ENCODE results near the gene SESN3. TPM values are rescaled to one million over a fixed set of nuclear protein-coding genes. Genes with fewer than 3 reads are reported as not detected.

The SESN3 gene
- total RNA-seq, 2 experiments from 2014 or later, result 45.4 to 48.8 TPM

DNA sequence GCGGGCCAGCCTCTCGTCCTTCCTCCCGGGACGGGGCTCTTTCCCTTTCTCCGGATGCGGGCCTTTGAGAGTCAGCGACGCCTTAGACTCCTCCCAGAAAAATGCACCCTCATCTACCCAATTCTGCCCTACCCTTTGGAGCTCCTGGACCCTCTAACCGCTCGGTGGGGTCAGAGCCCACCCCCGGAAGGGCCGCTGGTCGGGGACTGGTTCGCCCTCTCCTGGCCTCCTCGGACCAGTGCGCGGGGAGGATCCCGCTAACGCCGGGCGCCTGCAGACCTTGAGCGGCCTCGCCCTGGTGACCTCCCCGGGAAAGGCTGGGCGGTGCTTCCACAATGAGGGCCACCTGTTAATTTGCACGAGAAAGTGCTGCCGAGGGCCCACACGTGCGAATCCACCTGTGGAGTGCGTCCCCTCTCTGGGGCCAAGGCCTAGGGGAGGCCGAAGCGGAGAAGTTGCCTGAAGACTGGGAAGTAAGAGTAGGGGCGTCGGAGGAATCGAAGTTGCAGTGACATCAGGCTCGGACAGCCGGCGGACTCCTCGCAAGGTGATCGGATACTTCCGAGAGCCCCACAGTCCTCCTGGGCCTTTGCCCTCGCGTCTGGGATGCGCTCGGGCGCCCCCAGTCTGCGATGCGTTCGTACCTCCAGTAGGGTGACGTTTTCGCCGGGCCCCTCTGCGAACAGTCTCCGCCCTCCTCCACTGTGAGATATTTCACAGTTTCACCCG lies 79.9 kb downstream of the SESN3 start:
- Mint-ChIP-seq H3K36me3 (no peaks in the 10 kb centered on the region), H3K4me1 (peaks cover 34% of the 10 kb centered on the region), H3K27me3 (peaks cover 6% of the 10 kb centered on the region), H3K4me3 (peak overlapping the region; percentile 89), H3K27ac (peak overlapping the region; percentile 89), H3K9me3 (no peaks in the 10 kb centered on the region)
- POLR2A ChIA-PET, result interaction anchor here (0.6 to 8.6 kb wide), 15 partner anchors 10 to 1237 kb away, joined by 3 to 51 read pairs (median 7); partner anchors contain the start of genes CEP57, CWC15, ENDOD1 and FAM76B
- ATAC-seq (ENCODE audit: low read depth), result peak; percentile 93
- peak; percentile 88 for DNase-seq

- ATAC-seq (ENCODE audit: low read depth), result no peak
- peak overlapping the region; percentile 89 for H3K4me3 Mint-ChIP-seq
- H3K9me3 Mint-ChIP-seq, result no peaks in the 10 kb centered on the region
- DNase-seq, result no peak
- H3K27ac Mint-ChIP-seq, result no peak overlapping the region
- POLR2A ChIA-PET, result interaction anchor here (1.3 to 8.6 kb wide), 8 partner anchors 9 to 640 kb away, joined by 5 to 51 read pairs (median 10); partner anchors contain the start of genes CEP57, ENDOD1, FAM76B and SRSF8
- no peaks in the 10 kb centered on the region for H3K36me3 Mint-ChIP-seq
- peaks cover 33% of the 10 kb centered on the region for H3K4me1 Mint-ChIP-seq
- H3K27me3 Mint-ChIP-seq, result peaks cover 16% of the 10 kb centered on the region
Observed at GRCh38 chr11:95149651-95150364, 81.2 kb downstream of the SESN3 start.

- no peak overlapping the region for H3K4me3 Mint-ChIP-seq
- H3K4me1 Mint-ChIP-seq, result peaks cover 29% of the 10 kb centered on the region
- H3K27me3 Mint-ChIP-seq, result peaks cover 20% of the 10 kb centered on the region
- ATAC-seq (ENCODE audit: low read depth) (no peak), DNase-seq (no peak)
- no peak overlapping the region for H3K27ac Mint-ChIP-seq
- no peaks in the 10 kb centered on the region for H3K9me3 Mint-ChIP-seq
- POLR2A ChIA-PET, result interaction anchor here (2.0 to 8.6 kb wide), 3 partner anchors 59 to 641 kb away, joined by 8 to 51 read pairs (median 27); partner anchors contain the start of genes CEP57, ENDOD1, FAM76B and SRSF8
- H3K36me3 Mint-ChIP-seq, result no peaks in the 10 kb centered on the region
Observed at GRCh38 chr11:95148938-95149337, 82.1 kb downstream of the SESN3 start.

- peaks cover 24% of the 10 kb centered on the region for H3K4me1 Mint-ChIP-seq
- no peak overlapping the region for H3K27ac Mint-ChIP-seq
- peaks cover 22% of the 10 kb centered on the region for H3K27me3 Mint-ChIP-seq
- ATAC-seq (ENCODE audit: low read depth), result no peak
- POLR2A ChIA-PET, result interaction anchor here (2.0 to 8.6 kb wide), 3 partner anchors 59 to 641 kb away, joined by 8 to 51 read pairs (median 27); partner anchors contain the start of genes CEP57, ENDOD1, FAM76B and SRSF8
- H3K36me3 Mint-ChIP-seq, result no peaks in the 10 kb centered on the region
- no peak overlapping the region for H3K4me3 Mint-ChIP-seq
- H3K9me3 Mint-ChIP-seq, result no peaks in the 10 kb centered on the region
- no peak for DNase-seq
Observed at GRCh38 chr11:95148406-95148805, 82.6 kb downstream of the SESN3 start.

DNA sequence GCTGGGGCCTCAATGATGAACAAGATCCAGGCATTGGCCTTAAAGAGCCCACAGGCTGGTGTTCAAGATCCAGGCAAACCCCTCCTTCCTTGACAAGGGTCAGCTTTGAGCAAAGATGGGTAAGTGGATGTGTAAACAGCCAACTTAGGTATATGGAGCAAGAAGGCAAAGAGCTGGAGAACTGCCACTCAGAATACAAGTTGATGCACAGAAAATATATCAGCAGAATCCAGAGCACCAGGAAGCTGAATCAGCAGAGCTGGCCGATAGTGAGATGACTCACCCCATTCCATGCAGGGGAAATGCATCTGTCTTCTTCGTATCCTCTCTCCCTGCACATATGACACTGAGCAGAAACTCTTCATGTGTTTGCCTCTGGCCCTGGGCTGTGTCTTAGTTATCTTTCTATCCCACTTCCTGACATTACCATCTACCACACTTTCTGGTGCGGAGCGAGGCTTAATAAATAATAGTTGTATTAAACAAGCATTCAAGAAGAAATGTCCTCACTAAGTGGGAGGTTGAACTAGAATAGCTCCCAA lies 83.6 kb downstream of the SESN3 start:
- POLR2A ChIA-PET, result interaction anchor here (2.0 to 8.6 kb wide), 3 partner anchors 58 to 642 kb away, joined by 8 to 51 read pairs (median 27); partner anchors contain the start of genes CEP57, ENDOD1, FAM76B and SRSF8
- Mint-ChIP-seq H3K27ac (no peak overlapping the region), H3K36me3 (no peaks in the 10 kb centered on the region), H3K4me3 (no peak overlapping the region), H3K4me1 (peaks cover 19% of the 10 kb centered on the region), H3K27me3 (peaks cover 24% of the 10 kb centered on the region), H3K9me3 (no peaks in the 10 kb centered on the region)
- DNase-seq, result no peak
- ATAC-seq (ENCODE audit: low read depth), result no peak

DNA sequence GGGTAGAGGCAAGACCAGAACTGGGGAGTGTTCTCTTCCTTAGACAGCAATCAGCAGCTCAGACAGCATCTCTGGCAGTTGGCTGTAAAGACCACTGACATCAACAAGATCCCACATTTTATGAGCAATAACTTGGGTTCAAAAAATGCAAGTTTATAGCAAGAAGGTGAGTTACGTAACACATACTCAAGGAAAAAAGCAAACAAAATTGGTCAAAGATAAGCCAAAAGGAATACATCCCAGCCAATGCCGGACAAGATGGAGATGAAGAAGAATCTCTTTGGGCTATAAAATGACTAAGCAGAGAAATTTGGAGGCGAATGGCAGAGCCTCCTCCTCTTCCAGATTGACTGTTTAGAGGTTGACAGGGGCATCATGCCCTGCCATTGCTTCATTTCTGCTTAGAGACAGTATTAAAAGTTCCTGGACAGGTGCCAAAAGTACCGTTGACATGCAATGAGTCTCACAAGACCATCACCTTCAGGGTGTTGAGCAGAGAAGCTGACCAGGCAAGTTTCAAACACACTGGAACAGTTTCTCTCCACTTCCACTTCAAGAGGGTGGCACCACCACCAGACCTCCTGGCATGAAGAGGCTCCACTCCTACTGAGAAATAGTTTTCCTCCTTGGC lies 85.5 kb downstream of the SESN3 start:
- Mint-ChIP-seq H3K27me3 (peaks cover 28% of the 10 kb centered on the region), H3K36me3 (no peaks in the 10 kb centered on the region), H3K9me3 (no peaks in the 10 kb centered on the region), H3K4me1 (peaks cover 12% of the 10 kb centered on the region), H3K27ac (no peak overlapping the region), H3K4me3 (no peak overlapping the region)
- DNase-seq, result no peak
- POLR2A ChIA-PET, result no interaction called here
- ATAC-seq (ENCODE audit: low read depth), result no peak

GRCh38 chr11:95144313-95145235 lies 86.4 kb downstream of the SESN3 start:
- Mint-ChIP-seq H3K36me3 (no peaks in the 10 kb centered on the region), H3K27ac (no peak overlapping the region), H3K9me3 (no peaks in the 10 kb centered on the region), H3K4me3 (no peak overlapping the region), H3K27me3 (peaks cover 30% of the 10 kb centered on the region), H3K4me1 (peaks cover 11% of the 10 kb centered on the region)
- ATAC-seq (ENCODE audit: low read depth) (no peak), DNase-seq (no peak)
- POLR2A ChIA-PET, result interaction anchor here (1.2 kb wide), 1 partner anchor 55 kb away, joined by 4 read pairs; the partner anchor contains the start of gene ENDOD1

DNA sequence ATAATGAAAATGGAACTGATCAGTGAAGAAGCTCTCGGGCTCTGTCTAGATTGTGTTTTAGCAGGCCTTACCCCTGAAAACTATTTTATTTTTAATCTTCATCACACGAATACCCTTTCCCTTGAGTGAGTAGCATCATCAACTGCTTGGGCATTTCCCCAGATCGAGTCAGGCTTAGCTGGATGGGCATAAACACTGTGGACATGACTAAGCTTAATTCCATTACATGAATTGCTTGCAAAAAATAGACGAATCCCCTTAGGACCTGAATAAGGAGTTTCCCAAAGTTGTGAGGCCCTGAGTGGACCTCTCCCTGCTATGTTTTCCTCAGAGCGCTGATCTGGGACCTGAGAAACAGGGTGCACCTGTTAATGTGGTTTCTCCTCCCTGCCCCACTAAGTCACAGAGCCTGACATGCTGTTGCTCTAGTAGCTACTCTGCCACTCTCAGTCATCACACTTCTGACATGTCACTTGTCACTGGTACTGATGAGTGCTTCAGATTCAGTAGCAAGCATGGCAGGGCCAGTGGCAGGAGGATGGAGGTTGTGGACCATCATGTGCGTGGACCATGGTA lies 87.8 kb downstream of the SESN3 start:
- ATAC-seq (ENCODE audit: low read depth) (no peak), DNase-seq (no peak)
- POLR2A ChIA-PET, result interaction anchor here (1.2 to 1.3 kb wide), 2 partner anchors 54 to 76 kb away, joined by 4 read pairs; partner anchors contain the start of genes ENDOD1 and SRSF8
- Mint-ChIP-seq H3K9me3 (no peaks in the 10 kb centered on the region), H3K4me1 (peaks cover 12% of the 10 kb centered on the region), H3K4me3 (no peak overlapping the region), H3K27ac (no peak overlapping the region), H3K27me3 (peaks cover 30% of the 10 kb centered on the region), H3K36me3 (no peaks in the 10 kb centered on the region)

GRCh38 chr11:95142431-95142830 lies 88.6 kb downstream of the SESN3 start:
- ATAC-seq (ENCODE audit: low read depth) (no peak), DNase-seq (no peak)
- Mint-ChIP-seq H3K27me3 (peaks cover 30% of the 10 kb centered on the region), H3K36me3 (no peaks in the 10 kb centered on the region), H3K27ac (no peak overlapping the region), H3K4me3 (no peak overlapping the region), H3K9me3 (no peaks in the 10 kb centered on the region), H3K4me1 (peaks cover 13% of the 10 kb centered on the region)
- POLR2A ChIA-PET, result interaction anchor here (1.3 kb wide), 1 partner anchor 76 kb away, joined by 4 read pairs; the partner anchor contains the start of gene SRSF8

- ATAC-seq (ENCODE audit: low read depth) (no peak), DNase-seq (no peak)
- Mint-ChIP-seq H3K4me1 (peaks cover 16% of the 10 kb centered on the region), H3K4me3 (no peak overlapping the region), H3K27me3 (peaks cover 19% of the 10 kb centered on the region), H3K36me3 (peaks cover 2% of the 10 kb centered on the region), H3K9me3 (peaks cover 3% of the 10 kb centered on the region), H3K27ac (no peak overlapping the region)
- POLR2A ChIA-PET, result interaction anchor here (1.5 to 1.8 kb wide), 2 partner anchors 10 to 73 kb away, joined by 5 read pairs; no protein-coding TSS in a partner anchor
Observed at GRCh38 chr11:95140397-95141033, 90.5 kb downstream of the SESN3 start.

GRCh38 chr11:95138448-95138847 lies 92.6 kb downstream of the SESN3 start:
- POLR2A ChIA-PET, result interaction anchor here (2.9 kb wide), 1 partner anchor 49 kb away, joined by 24 read pairs; the partner anchor contains the start of gene ENDOD1
- peak; percentile 73 for ATAC-seq (ENCODE audit: low read depth)

More at GRCh38 chr11:95138448-95138847, 92.6 kb downstream of the SESN3 start:
- H3K9me3 Mint-ChIP-seq, result peaks cover 3% of the 10 kb centered on the region
- H3K4me1 Mint-ChIP-seq, result peaks cover 18% of the 10 kb centered on the region
- no peak for DNase-seq
- H3K27ac Mint-ChIP-seq, result no peak overlapping the region
- peaks cover 9% of the 10 kb centered on the region for H3K27me3 Mint-ChIP-seq
- H3K4me3 Mint-ChIP-seq, result no peak overlapping the region
- H3K36me3 Mint-ChIP-seq, result peaks cover 7% of the 10 kb centered on the region

Measured in activated naive CD8-positive, alpha-beta T cell treated with anti-CD3 and anti-CD28 coated beads, Interleukin-2, amount 10 ng/mL, durations not matched to agents 7 days and 5 days (primary cell).